ENCODE measurements around the gene CRLF1. TPM values are rescaled to one million over a fixed set of nuclear protein-coding genes. Genes with fewer than 3 reads are reported as not detected.
A peak's percentile ranks its signal among the peaks of the same experiment; 100 is the strongest.

Gene CRLF1
- total and polyA plus RNA-seq, 12 donors = 0.68 to 161 (median 5.4) TPM

- Histone ChIP-seq H3K36me3 (peaks cover 0 to 5% (median 0%) of the 10 kb centered on the region in 9 donors), H3K27ac (peak overlapping the region in 9 of 10 donors; percentile 62 to 89 (median 82)), H3K4me3 (peak overlapping the region; percentile 55 to 80 (median 68)), H3K4me1 (peaks cover 0 to 27% (median 10%) of the 10 kb centered on the region in 9 donors), H3K27me3 (no peaks in the 10 kb centered on the region), H3K9me3 (no peaks in the 10 kb centered on the region)
- intact Hi-C loops (cut with DNase I) = loop anchor here in 1 of 10 donors (2.0 kb wide), 1 partner anchor 46 kb away; the partner anchor contains the start of gene CRTC1
- WGBS, 2 donors = 1 to 2% methylated on average over 43 to 44 of the region's 44 CpGs
- no peak for TF ChIP-seq CTCF (IDR thresholded peaks at IDR 0.05)
- peak; percentile 98 to 99 for DNase-seq
- ATAC-seq = peak; percentile 97 to 99 (median 98)
Observed at GRCh38 chr19:18636183-18636968, 29.8 kb upstream of the CRLF1 start.

DNA sequence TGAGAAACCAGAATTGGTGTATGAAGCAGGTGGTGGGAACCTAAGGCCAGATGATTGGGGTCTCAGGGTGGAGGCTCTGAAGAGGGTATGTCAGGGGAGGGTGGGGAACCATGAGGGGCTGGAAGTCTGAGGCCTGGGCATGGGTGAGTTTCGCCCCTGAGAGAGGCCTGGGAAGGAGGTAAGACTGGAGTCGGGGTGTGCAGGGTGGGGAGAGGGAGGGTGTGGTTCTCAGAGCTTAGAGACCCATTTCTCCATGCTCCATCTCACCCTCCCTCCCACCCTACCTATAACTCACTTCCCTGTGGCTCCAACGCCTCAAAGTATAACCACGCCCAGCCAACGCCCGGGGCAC lies 29.2 kb upstream of the CRLF1 start:
- intact Hi-C loops (cut with DNase I) = loop anchor here in 2 of 10 donors (2.0 kb wide), 2 partner anchors 43 to 47 kb away; partner anchors contain the start of gene CRTC1 (in 1 of the 2)
- DNase-seq = no peak
- Histone ChIP-seq H3K27ac (no peak overlapping the region), H3K4me1 (peaks cover 0 to 27% (median 10%) of the 10 kb centered on the region in 9 donors), H3K9me3 (no peaks in the 10 kb centered on the region), H3K4me3 (peak overlapping the region in 7 of 10 donors; percentile 64 to 80 (median 77)), H3K36me3 (peaks cover 0 to 5% (median 0%) of the 10 kb centered on the region in 9 donors), H3K27me3 (no peaks in the 10 kb centered on the region)
- ATAC-seq = no peak
- TF ChIP-seq CTCF (IDR thresholded peaks at IDR 0.05) = no peak
- 10 to 18% methylated on average over 5 to 6 of the region's 6 CpGs for WGBS, 2 donors

GRCh38 chr19:18634612-18635297 lies 28.2 kb upstream of the CRLF1 start:
- TF ChIP-seq CTCF (IDR thresholded peaks at IDR 0.05) = no peak
- Histone ChIP-seq H3K9me3 (no peaks in the 10 kb centered on the region), H3K4me3 (no peak overlapping the region), H3K27ac (no peak overlapping the region), H3K4me1 (peaks cover 0 to 27% (median 10%) of the 10 kb centered on the region in 9 donors), H3K36me3 (no peaks in the 10 kb centered on the region), H3K27me3 (no peaks in the 10 kb centered on the region)
- intact Hi-C loops (cut with DNase I) = loop anchor here in 1 of 10 donors (2.0 kb wide), 1 partner anchor 42 kb away; no protein-coding TSS in a partner anchor
- WGBS, 2 donors = 49 to 51% methylated on average over 12 of the region's 12 CpGs
- DNase-seq (no peak), ATAC-seq (no peak)

DNA sequence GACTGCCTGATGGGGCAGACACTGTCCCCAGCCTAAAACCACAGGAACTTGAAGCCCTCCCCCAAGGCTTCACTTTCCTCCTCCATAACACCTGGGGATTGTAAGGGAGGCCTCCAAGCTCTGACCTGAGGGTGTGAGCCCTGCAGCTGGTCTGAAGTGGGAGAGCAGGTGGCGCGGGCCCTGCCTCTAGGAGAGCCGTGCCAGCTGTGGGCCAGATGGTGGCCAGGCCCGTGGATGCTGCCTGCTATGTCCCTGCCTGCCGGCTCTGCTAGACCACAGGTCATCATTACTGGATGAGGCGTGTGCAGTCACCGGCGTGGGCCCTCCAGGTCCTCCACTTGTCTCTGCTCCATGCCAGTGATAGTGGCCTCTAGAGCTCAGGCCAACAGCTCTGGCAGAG lies 26.7 kb upstream of the CRLF1 start:
- Histone ChIP-seq H3K27ac (no peak overlapping the region), H3K36me3 (no peaks in the 10 kb centered on the region), H3K9me3 (no peaks in the 10 kb centered on the region), H3K4me3 (no peak overlapping the region), H3K27me3 (no peaks in the 10 kb centered on the region), H3K4me1 (peaks cover 0 to 27% (median 10%) of the 10 kb centered on the region in 9 donors)
- intact Hi-C loops (cut with DNase I) = loop anchor here in 1 of 10 donors (2.0 kb wide), 1 partner anchor 29 kb away; no protein-coding TSS in a partner anchor
- no peak for TF ChIP-seq CTCF (IDR thresholded peaks at IDR 0.05)
- no peak for ATAC-seq
- DNase-seq = no peak
- 81 to 91% methylated on average over 8 of the region's 8 CpGs for WGBS, 2 donors
